Measurements from ENCODE around the gene CAPN9.

GRCh38 chr1:230819976-230820375 is 72.8 kb downstream of the CAPN9 start:
- no peak for TF ChIP-seq E2F1 (CRISPR knock-in tag; IDR thresholded peaks at IDR 0.05)
- TF ChIP-seq RCOR1 (IDR thresholded peaks at IDR 0.05; ENCODE audit: borderline replicate concordance in 1 of 2, low read depth in 2 of 2, low read length in 2 of 2), result no peak
- TF ChIP-seq CREB3 (tag; conservative IDR thresholded peaks at IDR 0.05; ENCODE audit: low read depth), result no peak
- no peak for TF ChIP-seq BCL6 (CRISPR knock-in tag; IDR thresholded peaks at IDR 0.05)
- no peak for TF ChIP-seq POLR2A (conservative IDR thresholded peaks at IDR 0.05)
- TF ChIP-seq TAF1 (IDR thresholded peaks at IDR 0.05; ENCODE audit: control insufficient read depth, extremely low read depth, insufficient read depth, low read length, severe bottlenecking), result no peak
